ENCODE data around the gene EFNB1.

- TF ChIP-seq POLR2A (IDR thresholded peaks at IDR 0.05; ENCODE audit: low read length) (no peak), GATA1 (IDR thresholded peaks at IDR 0.05; ENCODE audit: low read depth, low read length) (no peak)
Measured at GRCh38 chrX:68824565-68825125, 4.2 kb upstream of the EFNB1 start.
